Kidney glomerular epithelial cell (primary cell): ENCODE results near the gene TCF4.

Experiments
- DNase-seq: peaks from one replicate; lab custom pipeline; 2025; lab: John Stamatoyannopoulos, UW

TCF4 gene

GRCh38 chr18:55544014-55544413, 44.0 kb downstream of the TCF4 start:
- DNase-seq = no peak

DNA sequence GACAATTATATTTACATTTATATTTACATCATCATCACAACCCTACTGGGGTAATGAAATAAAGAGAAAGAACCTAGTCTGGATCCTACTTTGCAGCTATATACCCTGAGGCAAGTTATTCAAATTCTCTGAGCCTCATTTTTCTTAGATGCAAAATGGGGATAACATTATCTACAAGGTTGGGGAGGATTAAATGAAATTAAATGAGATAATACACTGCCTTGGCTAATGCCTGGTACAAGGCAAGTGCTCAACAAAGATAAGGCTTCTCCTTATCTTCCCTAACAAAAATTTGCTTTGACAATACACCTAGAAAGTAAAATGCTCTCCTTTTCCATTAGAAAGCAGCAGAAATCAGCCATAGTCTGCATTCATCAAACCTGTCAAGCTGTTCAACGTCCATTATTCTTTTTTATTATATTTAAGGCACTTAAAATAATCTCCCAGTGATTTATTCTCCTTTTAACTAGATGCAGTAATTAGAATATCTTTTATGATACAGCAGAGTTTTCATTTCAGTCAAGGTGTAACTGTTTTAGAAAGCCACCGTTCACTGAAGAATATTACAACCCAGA, 44.8 kb downstream of the TCF4 start:
- no peak for DNase-seq

DNA sequence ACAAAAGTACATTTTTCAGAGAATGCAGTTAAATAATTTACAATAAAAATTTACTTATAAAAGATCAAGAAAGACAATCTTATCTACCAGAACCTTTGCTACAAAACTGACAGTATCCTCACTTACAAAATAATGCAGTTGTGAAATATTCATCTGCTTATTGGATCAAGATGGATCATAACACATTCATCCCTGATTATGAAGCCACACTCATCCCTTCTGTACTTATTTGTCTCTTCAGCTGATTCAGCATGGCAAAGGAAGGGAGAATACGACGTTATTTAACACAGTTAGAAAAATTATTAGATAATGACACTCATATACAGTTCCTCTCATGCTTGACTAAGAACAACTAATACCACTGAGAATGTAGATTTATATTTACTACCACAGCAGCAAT, 46.4 kb downstream of the TCF4 start:
- no peak for DNase-seq

DNA sequence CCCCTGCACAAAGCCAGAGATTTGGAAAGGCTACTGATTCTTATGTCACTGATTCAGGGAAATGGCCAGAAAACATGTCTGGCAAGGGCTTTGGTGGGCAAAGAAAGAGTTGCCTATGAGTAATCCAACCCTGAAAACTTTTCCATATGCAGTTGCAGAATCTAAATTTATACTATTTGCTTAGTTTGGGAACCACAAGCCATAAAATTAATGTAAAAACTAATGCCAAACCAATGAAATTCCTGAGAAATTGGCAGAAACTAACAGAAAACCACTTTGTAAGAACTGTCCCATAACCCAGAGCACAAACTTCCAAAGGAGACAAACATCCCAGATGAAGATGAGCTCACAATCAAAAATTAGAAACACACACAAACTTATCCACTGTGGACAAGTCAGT, 48.8 kb downstream of the TCF4 start:
- no peak for DNase-seq

GRCh38 chr18:55534996-55535395, 53.0 kb downstream of the TCF4 start:
- DNase-seq = no peak

DNA sequence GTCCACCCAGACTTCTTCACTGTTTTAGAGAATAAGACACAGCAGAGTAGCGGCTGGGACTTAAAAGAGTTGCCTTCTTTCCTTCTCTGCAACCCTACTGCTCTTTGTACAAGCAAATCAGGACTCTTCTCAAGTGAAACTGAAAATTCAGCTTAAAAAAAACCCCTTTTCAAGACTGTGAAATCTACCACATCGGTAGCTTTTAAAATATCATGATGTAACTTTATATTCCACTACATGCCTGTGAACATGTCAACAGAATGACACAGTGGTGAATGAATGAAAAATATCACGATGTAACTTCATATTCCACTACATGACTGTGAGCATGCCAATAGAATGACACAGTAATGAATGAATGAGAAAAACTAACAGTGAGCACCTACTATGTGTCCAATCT, 53.4 kb downstream of the TCF4 start:
- no peak for DNase-seq

- no peak for DNase-seq
These were observed 57.8 kb downstream of the TCF4 start for GRCh38 chr18:55530166-55530565.

GRCh38 chr18:55529581-55529980, 58.4 kb downstream of the TCF4 start:
- DNase-seq = no peak

GRCh38 chr18:55525845-55526244, 62.1 kb downstream of the TCF4 start:
- no peak for DNase-seq

DNA sequence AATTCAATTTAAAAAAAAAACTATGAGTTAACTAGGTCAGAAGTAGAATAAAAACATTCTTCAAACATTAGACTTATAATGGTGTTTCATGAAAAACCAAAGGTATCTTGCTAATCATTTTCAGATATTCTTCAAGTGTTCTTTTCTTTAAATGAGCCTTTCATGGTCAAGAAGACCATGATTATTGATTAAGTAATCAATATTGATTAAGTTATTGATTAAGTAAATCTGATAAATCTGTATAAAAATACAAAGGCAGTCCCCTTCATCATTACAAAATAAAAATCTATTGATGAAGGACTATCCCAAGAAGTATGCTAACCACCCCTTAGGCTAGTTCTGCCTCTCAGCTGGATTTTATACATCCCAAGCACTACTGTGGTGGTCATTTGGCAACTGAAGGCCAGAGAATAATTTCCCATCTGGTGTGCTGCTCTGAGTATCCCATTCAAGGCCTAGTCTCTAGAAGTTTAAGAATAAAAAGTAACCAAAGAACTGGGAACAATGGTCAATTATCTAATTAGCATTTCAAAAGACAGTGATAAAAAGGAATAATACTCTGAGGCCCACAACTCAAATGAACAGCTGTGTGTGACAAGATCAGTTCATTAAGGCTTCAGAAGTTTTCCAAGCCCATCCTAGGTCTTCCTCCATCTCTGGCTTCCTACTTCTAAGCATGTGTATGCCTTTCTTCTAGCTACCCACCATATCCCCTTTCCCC, 63.5 kb downstream of the TCF4 start:
- DNase-seq = no peak

- no peak for DNase-seq
These were observed 65.0 kb downstream of the TCF4 start for GRCh38 chr18:55523001-55523400.

DNA sequence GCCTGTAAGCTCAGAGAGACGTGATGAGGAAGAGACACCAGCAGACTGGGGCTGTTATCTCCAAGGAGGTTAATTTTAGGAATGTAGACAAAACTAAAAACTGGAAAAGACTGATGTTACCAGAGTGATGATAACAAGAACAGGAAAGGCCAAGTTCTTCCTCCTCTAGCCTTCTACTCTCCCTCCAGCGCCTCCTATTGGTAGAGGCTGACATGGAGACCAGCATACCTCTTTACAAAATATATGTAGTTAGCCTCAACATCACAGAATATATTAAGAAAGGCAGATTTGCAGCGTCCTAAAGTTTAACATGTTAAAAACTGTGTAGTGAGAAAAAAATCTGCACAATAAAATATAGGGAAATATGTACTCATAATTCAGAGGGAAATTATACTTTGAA, 66.0 kb downstream of the TCF4 start:
- DNase-seq = no peak

DNA sequence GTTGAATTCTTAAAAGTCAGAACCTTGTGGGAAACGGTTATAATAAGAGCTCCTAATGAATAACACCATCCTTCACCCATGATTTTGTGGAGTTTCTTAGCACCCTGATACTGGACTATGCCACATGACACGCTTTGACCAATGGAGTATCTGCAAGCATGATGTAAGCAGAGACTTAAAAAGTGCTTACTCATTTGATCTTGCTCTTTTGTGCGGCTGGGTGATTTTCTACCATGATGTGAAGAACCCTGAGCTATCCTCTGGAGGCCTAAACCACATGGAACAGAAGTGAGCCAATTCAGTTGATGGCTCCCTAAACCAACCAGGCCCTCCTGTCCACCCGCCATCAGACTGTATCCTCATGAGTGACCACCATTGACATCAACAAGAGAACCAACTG, 70.9 kb downstream of the TCF4 start:
- no peak for DNase-seq

GRCh38 chr18:55515941-55516710, 71.9 kb downstream of the TCF4 start:
- DNase-seq = no peak

DNA sequence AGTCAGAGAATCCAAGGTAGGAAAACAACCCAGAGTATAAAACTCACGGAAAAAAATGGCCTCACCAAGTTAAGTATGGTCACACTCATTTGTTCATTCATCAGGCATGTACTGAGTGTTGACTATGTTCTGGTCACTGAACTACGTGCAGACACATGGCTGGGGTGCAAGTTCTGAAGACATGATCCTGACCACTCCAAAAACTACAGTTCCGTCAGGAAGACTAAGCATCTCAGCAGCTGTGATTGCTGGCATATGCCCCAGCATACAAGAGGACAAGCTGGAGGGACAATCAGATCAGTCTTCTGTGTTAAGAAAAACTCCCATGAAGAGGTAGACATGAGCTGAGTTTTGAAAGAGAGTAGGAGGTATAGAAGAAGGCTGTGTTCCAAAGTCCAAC, 72.8 kb downstream of the TCF4 start:
- no peak for DNase-seq

- no peak for DNase-seq
These were observed 74.8 kb downstream of the TCF4 start for GRCh38 chr18:55513161-55513560.

DNA sequence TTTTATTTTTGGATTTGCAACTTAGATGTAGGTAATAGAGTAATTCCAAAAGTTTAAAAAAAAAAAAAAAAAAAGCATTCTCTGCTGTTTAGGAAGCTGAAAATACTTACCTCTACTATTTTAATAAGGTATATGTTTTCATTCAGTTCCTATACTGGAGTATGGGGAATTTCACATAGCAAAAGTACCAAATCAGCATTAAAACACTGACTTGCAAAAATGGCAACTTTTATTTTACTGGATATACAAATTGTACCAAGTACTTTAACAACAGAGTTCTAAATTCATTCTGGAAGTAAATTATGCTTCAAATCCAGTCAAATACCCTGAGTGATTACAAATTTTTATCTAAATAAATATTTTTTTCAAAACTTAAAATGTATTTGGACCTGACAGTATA, 76.7 kb downstream of the TCF4 start:
- no peak for DNase-seq

DNA sequence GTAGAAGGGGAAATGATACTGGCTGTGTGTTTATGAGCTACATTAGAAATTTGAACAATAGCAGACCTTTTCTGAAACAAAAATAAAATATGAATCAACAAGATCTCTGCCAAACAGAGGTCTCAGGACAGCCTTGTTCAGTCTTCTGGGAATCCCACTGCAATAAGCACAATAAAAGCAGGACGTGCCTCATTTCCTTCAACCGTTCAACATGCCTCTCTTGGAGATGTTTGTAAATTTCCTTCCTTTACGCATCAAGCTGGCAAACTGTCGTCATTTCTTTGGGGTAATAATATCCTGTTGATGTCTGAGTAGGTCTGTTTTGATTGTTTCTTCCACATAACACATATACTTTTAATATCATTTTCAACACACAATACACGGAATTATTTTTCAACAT, 77.2 kb downstream of the TCF4 start:
- DNase-seq = peak; percentile 22

- DNase-seq = peak; percentile 80
These were observed 78.2 kb downstream of the TCF4 start for GRCh38 chr18:55509631-55510324.

- DNase-seq = no peak
These were observed 79.3 kb downstream of the TCF4 start for GRCh38 chr18:55508651-55509050.

GRCh38 chr18:55506074-55506473, 81.9 kb downstream of the TCF4 start:
- no peak for DNase-seq

DNA sequence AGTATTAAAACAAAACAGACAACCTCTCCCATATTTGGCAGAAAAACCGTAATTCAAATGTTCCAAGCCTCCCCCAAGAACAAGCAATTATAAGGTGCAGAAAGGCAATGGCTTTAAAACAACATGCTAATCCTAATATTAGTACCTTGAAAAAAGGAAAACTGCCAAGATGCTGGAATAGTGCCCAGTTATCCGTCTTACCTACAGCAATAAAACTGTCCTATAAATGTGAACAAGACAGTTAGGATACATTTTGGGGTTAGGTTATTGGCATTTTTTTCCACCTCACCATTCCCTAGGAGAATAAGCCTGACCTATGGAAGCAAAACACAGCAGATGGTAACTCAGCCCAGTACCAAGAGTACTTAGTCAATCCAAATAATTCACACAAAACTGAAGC, 83.2 kb downstream of the TCF4 start:
- no peak for DNase-seq
